GM12874 (cell line): ENCODE measurements around the gene BMPR1B.

Experiments
- CTCF ChIP-seq: IDR thresholded peaks from 2 replicates; pipeline ENCODE4 v1.5.1; 2011; ENCODE audit warnings: low read depth, mild to moderate bottlenecking, control low read depth, low read length, moderate library complexity; ENCODE audit not compliant: insufficient read depth

The BMPR1B gene

GRCh38 chr4:94744850-94745249, 12.9 kb upstream of the BMPR1B start:
- TF ChIP-seq CTCF: no peak

- no peak for TF ChIP-seq CTCF
These were observed 11.0 kb upstream of the BMPR1B start for GRCh38 chr4:94746746-94747145.

- no peak for TF ChIP-seq CTCF
These were observed 465 bp downstream of the BMPR1B start for GRCh38 chr4:94758141-94758699.

- TF ChIP-seq CTCF: no peak
These were observed 1.1 kb downstream of the BMPR1B start for GRCh38 chr4:94758700-94759399.

- no peak for TF ChIP-seq CTCF
These were observed 2.0 kb downstream of the BMPR1B start for GRCh38 chr4:94759767-94760211.

- TF ChIP-seq CTCF: no peak
These were observed 4.6 kb downstream of the BMPR1B start for GRCh38 chr4:94762326-94762725.

- TF ChIP-seq CTCF: no peak
These were observed 5.2 kb downstream of the BMPR1B start for GRCh38 chr4:94763005-94763404.
